Spleen (tissue), 11 donors: Measurements from ENCODE around the gene C19orf73. TPM values are rescaled to one million over a fixed set of nuclear protein-coding genes. Genes with fewer than 3 reads are reported as not detected.
A peak's percentile ranks its signal among the peaks of the same experiment; 100 is the strongest.

Source experiments
- DNase-seq: peaks from one replicate; pipeline ENCODE4 v3.0.0-alpha.2; 2020
- H3K27ac ChIP-seq, 8 donors: fragments of 200-600 bp; sonication (generic) in 7 of 8; 1 replicate in 4 of 8; 2 replicates in 4 of 8; pipeline versions ENCODE4 v1.5.0 to v1.8.0; 2016 to 2021; ENCODE audit warnings: inconsistent platforms in 4 of 8, mild to moderate bottlenecking in 4 of 8, moderate library complexity in 1 of 8
- H3K27me3 ChIP-seq, 7 donors: fragments of 200-600 bp; sonication (generic) in 6 of 7; replicated peaks in 1 of 7; 1 replicate in 4 of 7; 2 replicates in 3 of 7; pipeline versions ENCODE4 v1.5.0 to v1.8.0; 2016 to 2021; ENCODE audit warnings: inconsistent platforms in 3 of 7, mild to moderate bottlenecking in 1 of 7
- H3K36me3 ChIP-seq, 6 donors: fragments of 200-600 bp; sonication (generic) in 5 of 6; 1 replicate in 4 of 6; 2 replicates in 2 of 6; pipeline versions ENCODE4 v1.5.0 to v1.8.0; 2016 to 2021; ENCODE audit warnings: inconsistent platforms in 2 of 6
- H3K4me1 ChIP-seq, 6 donors: fragments of 200-600 bp; sonication (generic) in 5 of 6; 1 replicate in 3 of 6; 2 replicates in 3 of 6; pipeline versions ENCODE4 v1.5.0 to v1.8.0; 2016 to 2021; ENCODE audit warnings: inconsistent platforms in 3 of 6
- H3K4me3 ChIP-seq, 8 donors: fragments of 200-600 bp; sonication (generic) in 7 of 8; 1 replicate in 4 of 8; 2 replicates in 4 of 8; pipeline versions ENCODE4 v1.5.0 to v1.8.0; 2016 to 2021; ENCODE audit warnings: inconsistent platforms in 4 of 8, mild to moderate bottlenecking in 4 of 8, moderate library complexity in 2 of 8
- H3K9me3 ChIP-seq, 8 donors: fragments of 200-600 bp; sonication (generic) in 7 of 8; 1 replicate in 4 of 8; 2 replicates in 4 of 8; pipeline versions ENCODE4 v1.5.0 to v1.8.0; 2016 to 2021; ENCODE audit warnings: inconsistent platforms in 4 of 8
- POLR2A ChIP-seq, 3 donors: fragments of 450-650 bp; IDR thresholded peaks; one replicate each; pipeline ENCODE4 v1.5.1; 2017; ENCODE audit warnings: antibody characterized with exemption in 3 of 3, mild to moderate bottlenecking in 1 of 3
- POLR2AphosphoS5 ChIP-seq, 3 donors: sonication (generic); formaldehyde crosslinking; IDR thresholded peaks; one replicate each; pipeline ENCODE4 v1.5.1; 2017; ENCODE audit warnings: antibody characterized with exemption in 3 of 3
- WGBS, 5 donors: extraction: QIAGEN DNeasy Blood & Tissue Kit in 3 of 5; methylation state at CpG; one replicate each; pipeline versions ENCODE4 v1.1.5 to v1.1.7; 2013 to 2018; 5-methylcytosine and 5-hydroxymethylcytosine counted together
- intact Hi-C: fragments of 100-400 bp; cut with DNase I; formaldehyde crosslinking; loops from one replicate; pipeline ENCODE4 v1.15.0; 2023; ENCODE audit warnings: low total_unique reads
- polyA plus RNA-seq, 3 donors: library from polyadenylated mRNA; stranded (reverse); fragments of 200-250 nt; gene quantifications; one replicate each; pipeline ENCODE4 v1.2.1, GENCODE V29; 2013
- total RNA-seq, 7 donors: library from RNA; depleted of rRNA in 3 of 7; stranded (reverse); fragments of >200 nt in 3 of 7; fragmentation: NEBNext Ultra II Directional in 4 of 7; extraction: Animal tissue kit (Norgen Biotek cat#: 25700) in 4 of 7; gene quantifications; one replicate each; pipeline versions ENCODE4 v1.1.0 to v1.2.1, GENCODE V29; 2016 to 2021
- TF ChIP-seq, protein P1 (sequence below), 11 experiments: fragments of 200-600 bp in 7 of 11; fragments of 450-650 bp in 4 of 11; sonication (generic) in 4 of 11; IDR thresholded peaks in 8 of 11; conservative IDR thresholded peaks in 3 of 11; 1 replicate in 7 of 11; 2 replicates in 4 of 11; pipeline versions ENCODE4 v1.4.0 to v1.8.0; 2016 to 2021; ENCODE audit warnings: antibody characterized with exemption in 11 of 11, inconsistent platforms in 4 of 11, mild to moderate bottlenecking in 1 of 11
- donor health status: healthy with polysubstance abuse.
- donor health status: DM: no; HTN: no; CAD: no; lungs with moderate emphysema.
- donor health status: DM: no; HTN: no; CAD: no.
- donor health status: Bipolar disorder and iron deficiency.
- donor health status: healthy.
- donor health status: DM: no; HTN: no; CAD: no.
- donor health status: DM: yes; HTN: yes; CAD: no.

The C19orf73 gene
- total and polyA plus RNA-seq, 10 donors = 0.70 to 5.5 (median 1.8) TPM; not detected in 1

DNA sequence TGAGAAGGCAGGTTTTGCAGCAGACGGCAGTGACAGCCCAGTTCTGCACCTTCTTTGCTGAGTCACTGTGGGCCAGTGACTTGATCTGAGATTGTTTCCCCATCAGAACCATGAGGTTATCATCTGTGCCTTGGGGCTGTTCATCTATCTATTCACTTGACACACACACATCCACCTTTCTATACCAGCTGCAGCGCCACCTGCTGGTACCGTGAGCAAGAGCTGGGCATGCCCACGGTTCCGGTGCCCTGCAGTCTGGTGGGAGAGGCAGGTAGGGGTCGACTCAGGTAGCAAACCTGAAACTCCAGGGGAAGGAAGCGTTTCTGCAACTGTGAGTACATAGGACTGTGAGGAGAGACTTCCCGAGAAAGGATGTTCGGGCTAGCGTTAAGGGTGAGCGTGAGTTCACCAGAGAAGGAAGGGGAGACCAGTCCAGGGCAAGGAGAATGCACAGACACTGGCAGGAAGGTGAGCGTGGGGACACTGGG lies 12.3 kb downstream of the C19orf73 start:
- intact Hi-C loops = no loop called here
- Histone ChIP-seq H3K27ac (no peak overlapping the region), H3K4me3 (no peak overlapping the region), H3K9me3 (no peaks in the 10 kb centered on the region), H3K27me3 (no peaks in the 10 kb centered on the region), H3K4me1 (peaks cover 0 to 20% (median 0%) of the 10 kb centered on the region in 6 donors), H3K36me3 (peaks cover 0 to 82% (median 74%) of the 10 kb centered on the region in 6 donors)
- TF ChIP-seq POLR2A (IDR thresholded peaks at IDR 0.05) (no peak), POLR2AphosphoS5 (IDR thresholded peaks at IDR 0.05) (peak; percentile 23 to 40 (median 30))
- TF ChIP-seq, protein P1, sequence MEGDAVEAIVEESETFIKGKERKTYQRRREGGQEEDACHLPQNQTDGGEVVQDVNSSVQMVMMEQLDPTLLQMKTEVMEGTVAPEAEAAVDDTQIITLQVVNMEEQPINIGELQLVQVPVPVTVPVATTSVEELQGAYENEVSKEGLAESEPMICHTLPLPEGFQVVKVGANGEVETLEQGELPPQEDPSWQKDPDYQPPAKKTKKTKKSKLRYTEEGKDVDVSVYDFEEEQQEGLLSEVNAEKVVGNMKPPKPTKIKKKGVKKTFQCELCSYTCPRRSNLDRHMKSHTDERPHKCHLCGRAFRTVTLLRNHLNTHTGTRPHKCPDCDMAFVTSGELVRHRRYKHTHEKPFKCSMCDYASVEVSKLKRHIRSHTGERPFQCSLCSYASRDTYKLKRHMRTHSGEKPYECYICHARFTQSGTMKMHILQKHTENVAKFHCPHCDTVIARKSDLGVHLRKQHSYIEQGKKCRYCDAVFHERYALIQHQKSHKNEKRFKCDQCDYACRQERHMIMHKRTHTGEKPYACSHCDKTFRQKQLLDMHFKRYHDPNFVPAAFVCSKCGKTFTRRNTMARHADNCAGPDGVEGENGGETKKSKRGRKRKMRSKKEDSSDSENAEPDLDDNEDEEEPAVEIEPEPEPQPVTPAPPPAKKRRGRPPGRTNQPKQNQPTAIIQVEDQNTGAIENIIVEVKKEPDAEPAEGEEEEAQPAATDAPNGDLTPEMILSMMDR (IDR thresholded peaks at IDR 0.05 in 8 of 11, conservative IDR thresholded peaks at IDR 0.05 in 3 of 11) = peak; percentile 15 to 86 (median 68)
- DNase-seq = peak; percentile 88
- 61 to 74% (median 68%) methylated on average over 11 to 12 of the region's 12 CpGs for WGBS, 5 donors

DNA sequence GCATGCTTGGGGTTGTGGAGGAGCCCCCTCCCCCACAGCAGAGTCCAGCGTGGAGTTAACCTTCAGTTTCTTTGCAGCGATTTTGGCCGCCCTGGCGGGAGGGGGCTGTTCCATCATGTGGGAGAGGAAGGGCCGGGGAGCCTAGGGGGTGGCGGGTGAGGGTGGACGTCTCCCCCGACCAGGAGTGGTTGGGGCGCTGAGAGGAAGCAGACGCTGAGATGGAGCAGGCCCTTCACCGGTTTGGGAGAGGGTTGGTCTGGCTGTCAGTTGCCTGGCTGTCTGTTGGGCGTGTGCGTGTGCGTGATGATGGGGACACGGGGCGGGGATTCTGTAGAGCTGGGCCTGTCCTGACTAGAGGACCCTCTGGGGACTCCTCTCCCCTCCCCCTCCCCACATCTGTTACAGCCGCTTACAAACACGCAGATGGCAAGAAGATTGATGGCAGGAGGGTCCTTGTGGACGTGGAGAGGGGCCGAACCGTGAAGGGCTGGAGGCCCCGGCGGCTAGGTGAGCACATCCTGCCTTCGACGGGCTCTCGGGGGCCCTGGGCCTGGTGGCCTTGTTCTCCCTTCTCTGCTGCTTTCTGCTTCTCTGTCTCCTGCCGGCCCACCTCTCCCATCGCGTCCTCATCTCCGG lies 14.6 kb downstream of the C19orf73 start:
- intact Hi-C loops = no loop called here
- H3K9me3 ChIP-seq = no peaks in the 10 kb centered on the region
- peaks cover 0 to 100% (median 96%) of the 10 kb centered on the region in 6 donors for H3K36me3 ChIP-seq
- WGBS, 5 donors = 74 to 82% (median 76%) methylated on average over 30 of the region's 30 CpGs
- TF ChIP-seq POLR2AphosphoS5 (IDR thresholded peaks at IDR 0.05) (peak in 1 of 3 donors; percentile 52), POLR2A (IDR thresholded peaks at IDR 0.05) (no peak)
- TF ChIP-seq, protein P1 (IDR thresholded peaks at IDR 0.05 in 8 of 11, conservative IDR thresholded peaks at IDR 0.05 in 3 of 11) = no peak
- no peak for DNase-seq
- H3K4me3 ChIP-seq = no peak overlapping the region
- no peaks in the 10 kb centered on the region for H3K27me3 ChIP-seq
- peaks cover 0 to 20% (median 0%) of the 10 kb centered on the region in 6 donors for H3K4me1 ChIP-seq
- no peak overlapping the region for H3K27ac ChIP-seq

DNA sequence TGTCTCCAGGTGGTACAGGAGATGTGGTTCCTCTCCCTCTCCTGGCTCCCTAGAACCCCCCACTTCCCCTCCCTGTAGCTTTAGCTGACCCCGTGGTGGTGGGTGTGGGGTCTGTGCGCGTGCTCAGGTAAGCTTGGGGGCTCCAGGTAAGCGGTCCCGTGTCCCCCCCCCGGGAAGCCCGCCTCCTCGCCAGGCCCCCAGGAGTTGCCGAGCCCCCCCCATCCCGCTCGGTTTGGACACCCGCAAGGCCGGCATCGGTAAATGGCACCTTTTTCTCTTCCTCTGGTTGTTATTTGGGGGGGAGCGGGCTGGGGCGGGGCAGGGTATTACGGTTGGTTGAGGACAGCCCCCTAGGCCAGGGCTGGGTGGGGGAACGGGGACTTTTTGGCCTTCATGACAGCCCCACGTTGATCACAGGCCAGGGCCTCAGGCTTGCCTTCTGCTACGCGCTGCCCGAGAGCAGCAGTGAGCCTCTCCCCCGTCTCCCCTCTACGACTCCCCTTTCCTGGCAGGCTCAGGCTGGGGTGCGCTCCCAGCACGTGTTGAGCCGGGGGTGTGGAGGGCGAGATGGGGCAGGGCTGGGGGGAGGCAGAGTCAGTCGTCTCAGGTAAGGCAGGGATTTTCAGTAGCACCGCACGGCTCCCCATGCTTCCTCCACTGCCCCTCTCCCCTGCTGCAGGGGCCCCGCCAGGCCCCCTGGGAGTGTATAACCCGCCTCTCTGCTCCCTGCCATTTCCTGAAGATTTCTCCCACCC lies 15.4 kb downstream of the C19orf73 start:
- H3K9me3 ChIP-seq = no peaks in the 10 kb centered on the region
- DNase-seq = no peak
- WGBS, 5 donors = 78 to 87% (median 84%) methylated on average over 26 to 33 of the region's 33 CpGs
- peaks cover under 1 to 100% (median 97%) of the 10 kb centered on the region in 6 donors for H3K36me3 ChIP-seq
- H3K27ac ChIP-seq = no peak overlapping the region
- intact Hi-C loops = no loop called here
- TF ChIP-seq POLR2AphosphoS5 (IDR thresholded peaks at IDR 0.05) (no peak), POLR2A (IDR thresholded peaks at IDR 0.05) (no peak)
- TF ChIP-seq, protein P1 (IDR thresholded peaks at IDR 0.05 in 8 of 11, conservative IDR thresholded peaks at IDR 0.05 in 3 of 11) = no peak
- peaks cover 0 to 20% (median 0%) of the 10 kb centered on the region in 6 donors for H3K4me1 ChIP-seq
- no peak overlapping the region for H3K4me3 ChIP-seq
- H3K27me3 ChIP-seq = no peaks in the 10 kb centered on the region

DNA sequence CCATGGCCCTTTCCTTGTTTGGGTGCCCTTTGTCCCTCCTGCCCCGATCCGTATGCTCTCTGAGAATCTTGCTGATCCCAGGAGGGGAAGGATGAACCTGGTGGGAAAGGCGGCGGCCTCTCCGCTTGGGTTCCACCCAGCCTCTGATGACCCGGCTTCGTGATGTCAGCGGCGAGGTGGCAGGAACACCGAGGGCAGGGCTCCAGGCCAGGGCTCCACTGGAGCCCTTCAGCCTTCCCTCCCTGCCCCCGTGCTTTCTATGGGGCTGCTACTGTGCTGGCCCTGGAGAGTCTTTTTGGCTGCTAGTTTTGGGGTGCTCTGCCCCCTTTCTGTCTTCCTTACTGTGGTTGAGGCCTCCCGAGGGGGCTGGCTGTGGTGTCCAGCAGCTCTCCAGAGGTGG lies 16.6 kb downstream of the C19orf73 start:
- Histone ChIP-seq H3K9me3 (no peaks in the 10 kb centered on the region), H3K4me3 (no peak overlapping the region), H3K36me3 (peaks cover 5 to 100% (median 95%) of the 10 kb centered on the region in 6 donors), H3K27ac (no peak overlapping the region), H3K4me1 (peaks cover 0 to 30% (median 5%) of the 10 kb centered on the region in 6 donors), H3K27me3 (no peaks in the 10 kb centered on the region)
- WGBS, 5 donors = 86 to 97% (median 93%) methylated on average over 9 to 12 of the region's 12 CpGs
- TF ChIP-seq POLR2AphosphoS5 (IDR thresholded peaks at IDR 0.05) = peak in 1 of 3 donors; percentile 42
- TF ChIP-seq, protein P1 (IDR thresholded peaks at IDR 0.05 in 8 of 11, conservative IDR thresholded peaks at IDR 0.05 in 3 of 11) = no peak
- no peak for TF ChIP-seq POLR2A (IDR thresholded peaks at IDR 0.05)
- intact Hi-C loops = no loop called here
- no peak for DNase-seq
